A549 (cell line): ENCODE results near the gene PRAMEF12.

Source experiments
- HOXA7 ChIP-seq: fragments of 250-450 bp; sonication (Bioruptor Pico); IDR thresholded peaks from 2 replicates; pipeline ENCODE4 v1.5.0; 2020; ENCODE audit warnings: mild to moderate bottlenecking, moderate library complexity
- TF ChIP-seq, protein P1 (sequence below): IDR thresholded peaks from 2 replicates; pipeline ENCODE4 v1.6.1; 2012; ENCODE audit warnings: low read depth, borderline replicate concordance

DNA sequence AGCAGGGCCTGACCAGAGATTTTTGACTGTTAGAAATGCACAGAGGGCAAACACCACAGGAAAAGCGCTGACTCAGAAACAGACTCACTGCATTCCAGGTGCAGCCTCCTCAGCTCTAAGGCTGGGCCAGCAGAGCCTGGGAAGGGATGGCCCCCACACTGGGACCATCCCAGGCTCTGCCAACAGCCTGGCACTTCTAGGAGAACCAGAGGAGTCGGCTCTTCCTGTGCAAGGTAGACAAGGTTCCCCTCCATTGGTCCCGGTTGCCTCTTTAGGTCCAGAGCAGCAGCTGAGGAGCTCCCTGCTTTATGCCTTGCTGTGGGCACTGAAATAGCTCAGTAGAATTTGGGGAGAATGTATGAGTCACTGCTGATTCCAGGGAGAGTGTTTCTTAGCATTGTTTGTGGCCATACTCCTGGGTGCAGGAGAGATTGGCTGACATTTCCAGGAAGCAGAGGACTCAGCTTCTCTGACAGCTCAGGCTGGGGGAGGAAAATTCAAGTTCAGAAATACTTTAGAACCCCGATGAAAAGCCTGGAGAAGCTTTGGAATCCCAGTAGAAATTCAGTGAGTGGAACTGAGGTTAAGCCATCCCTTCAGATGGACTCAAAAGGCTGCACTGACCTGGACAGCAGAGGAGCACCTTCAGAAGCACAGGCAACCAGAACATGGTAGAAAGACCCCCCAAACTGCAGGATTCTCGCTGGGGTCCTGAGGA lies 37.3 kb downstream of the PRAMEF12 start:
- TF ChIP-seq, protein P1, sequence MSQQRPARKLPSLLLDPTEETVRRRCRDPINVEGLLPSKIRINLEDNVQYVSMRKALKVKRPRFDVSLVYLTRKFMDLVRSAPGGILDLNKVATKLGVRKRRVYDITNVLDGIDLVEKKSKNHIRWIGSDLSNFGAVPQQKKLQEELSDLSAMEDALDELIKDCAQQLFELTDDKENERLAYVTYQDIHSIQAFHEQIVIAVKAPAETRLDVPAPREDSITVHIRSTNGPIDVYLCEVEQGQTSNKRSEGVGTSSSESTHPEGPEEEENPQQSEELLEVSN = no peak
- TF ChIP-seq HOXA7 (CRISPR knock-in tag) = no peak
